Stomach (tissue), 4 donors: ENCODE results near the gene CEP89.

Experiments used
- EP300 ChIP-seq: sonication (generic); formaldehyde crosslinking; IDR thresholded peaks from one replicate; pipeline ENCODE4 v1.6.1; 2017; ENCODE audit warnings: antibody characterized with exemption
- TF ChIP-seq, protein P1 (sequence below), 7 experiments: fragments of 450-650 bp in 4 of 7; fragments of 200-600 bp in 3 of 7; sonication (generic) in 3 of 7; IDR thresholded peaks; one replicate each; pipeline ENCODE4 v1.5.1; 2016 to 2019; ENCODE audit warnings: antibody characterized with exemption in 7 of 7, control low read depth in 2 of 7, mild to moderate bottlenecking in 1 of 7

DNA sequence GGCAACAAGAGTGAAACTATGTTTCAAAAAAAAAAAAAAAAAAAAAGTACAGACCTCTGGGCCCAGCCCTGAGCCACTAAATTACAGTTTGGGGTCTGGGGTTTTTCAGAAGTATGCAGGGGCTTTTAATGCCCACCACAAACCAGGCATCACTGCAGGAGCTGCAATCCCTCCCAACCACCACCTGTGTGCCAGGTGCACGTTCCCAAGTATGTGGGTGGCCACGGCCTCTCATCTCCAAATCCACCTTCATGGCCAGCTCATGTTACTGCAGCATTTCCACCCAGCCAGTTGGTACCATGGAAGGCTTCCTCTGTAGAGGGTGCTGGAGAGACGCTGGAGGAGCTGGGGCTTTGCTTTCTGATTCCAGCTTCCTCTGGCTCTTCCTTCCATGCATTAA, 26.5 kb downstream of the CEP89 start:
- TF ChIP-seq, protein P1, sequence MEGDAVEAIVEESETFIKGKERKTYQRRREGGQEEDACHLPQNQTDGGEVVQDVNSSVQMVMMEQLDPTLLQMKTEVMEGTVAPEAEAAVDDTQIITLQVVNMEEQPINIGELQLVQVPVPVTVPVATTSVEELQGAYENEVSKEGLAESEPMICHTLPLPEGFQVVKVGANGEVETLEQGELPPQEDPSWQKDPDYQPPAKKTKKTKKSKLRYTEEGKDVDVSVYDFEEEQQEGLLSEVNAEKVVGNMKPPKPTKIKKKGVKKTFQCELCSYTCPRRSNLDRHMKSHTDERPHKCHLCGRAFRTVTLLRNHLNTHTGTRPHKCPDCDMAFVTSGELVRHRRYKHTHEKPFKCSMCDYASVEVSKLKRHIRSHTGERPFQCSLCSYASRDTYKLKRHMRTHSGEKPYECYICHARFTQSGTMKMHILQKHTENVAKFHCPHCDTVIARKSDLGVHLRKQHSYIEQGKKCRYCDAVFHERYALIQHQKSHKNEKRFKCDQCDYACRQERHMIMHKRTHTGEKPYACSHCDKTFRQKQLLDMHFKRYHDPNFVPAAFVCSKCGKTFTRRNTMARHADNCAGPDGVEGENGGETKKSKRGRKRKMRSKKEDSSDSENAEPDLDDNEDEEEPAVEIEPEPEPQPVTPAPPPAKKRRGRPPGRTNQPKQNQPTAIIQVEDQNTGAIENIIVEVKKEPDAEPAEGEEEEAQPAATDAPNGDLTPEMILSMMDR (IDR thresholded peaks at IDR 0.05): no peak
- no peak for TF ChIP-seq EP300
